ENCODE results near the gene DIP2C.
"Not testable (repeated sequence)": the region's sequence is repeated elsewhere in the genome, so short reads cannot be mapped to it uniquely, and the experiment has no call there.

Gene DIP2C

DNA sequence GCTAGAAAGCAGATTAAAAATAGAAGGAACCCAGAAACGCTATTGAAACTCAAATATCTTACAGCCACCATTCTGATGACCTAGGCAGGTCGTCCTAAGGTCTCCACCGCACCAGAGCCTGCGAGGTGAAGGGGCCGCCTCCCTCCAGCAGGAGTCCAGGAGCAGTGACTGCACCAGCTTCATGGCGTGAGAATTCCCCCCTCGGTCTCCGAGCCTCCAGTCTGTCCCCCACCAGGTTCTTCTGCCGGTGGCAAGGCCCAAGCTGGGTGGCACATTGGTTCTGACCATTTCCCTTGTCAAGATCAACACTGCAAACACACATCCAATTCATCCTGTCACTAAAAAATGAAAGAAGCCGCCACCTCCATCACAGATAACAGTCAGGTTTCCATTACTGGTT is 98.7 kb downstream of the DIP2C start:
- DNase-seq: no peak

DNA sequence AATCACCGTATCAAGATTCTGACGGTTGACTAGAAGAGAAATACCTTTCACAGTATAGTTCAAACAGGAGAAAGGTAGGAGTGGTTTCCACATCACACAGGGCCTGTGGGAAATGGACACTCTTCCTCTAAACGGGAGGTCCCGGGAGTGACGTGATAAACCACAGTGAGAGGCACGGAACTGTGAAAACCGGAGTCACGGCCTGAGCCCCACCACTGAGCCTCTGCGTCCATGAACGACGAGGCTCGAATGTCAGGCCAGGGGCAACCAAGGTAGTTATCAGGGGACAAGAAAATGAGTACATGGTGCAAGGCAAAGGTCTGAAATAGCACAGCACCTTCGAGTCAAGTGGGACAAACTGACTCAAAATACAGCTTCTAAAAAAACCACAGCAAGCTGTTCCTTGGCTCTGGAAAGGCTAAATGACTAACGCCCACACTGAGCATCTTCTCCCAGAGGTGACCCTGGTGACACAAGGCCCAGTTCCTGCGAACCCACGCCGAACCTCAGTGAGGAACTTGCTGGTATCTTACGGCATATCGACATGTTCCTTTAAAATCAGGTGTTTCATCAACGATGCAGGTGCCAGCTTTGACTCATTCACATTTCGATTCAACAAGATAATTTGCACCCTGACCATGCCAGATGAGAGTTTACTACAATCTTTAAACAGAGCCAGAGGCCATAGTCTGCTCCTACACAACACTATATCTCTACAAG is 99.3 kb downstream of the DIP2C start:
- DNase-seq: no peak

DNA sequence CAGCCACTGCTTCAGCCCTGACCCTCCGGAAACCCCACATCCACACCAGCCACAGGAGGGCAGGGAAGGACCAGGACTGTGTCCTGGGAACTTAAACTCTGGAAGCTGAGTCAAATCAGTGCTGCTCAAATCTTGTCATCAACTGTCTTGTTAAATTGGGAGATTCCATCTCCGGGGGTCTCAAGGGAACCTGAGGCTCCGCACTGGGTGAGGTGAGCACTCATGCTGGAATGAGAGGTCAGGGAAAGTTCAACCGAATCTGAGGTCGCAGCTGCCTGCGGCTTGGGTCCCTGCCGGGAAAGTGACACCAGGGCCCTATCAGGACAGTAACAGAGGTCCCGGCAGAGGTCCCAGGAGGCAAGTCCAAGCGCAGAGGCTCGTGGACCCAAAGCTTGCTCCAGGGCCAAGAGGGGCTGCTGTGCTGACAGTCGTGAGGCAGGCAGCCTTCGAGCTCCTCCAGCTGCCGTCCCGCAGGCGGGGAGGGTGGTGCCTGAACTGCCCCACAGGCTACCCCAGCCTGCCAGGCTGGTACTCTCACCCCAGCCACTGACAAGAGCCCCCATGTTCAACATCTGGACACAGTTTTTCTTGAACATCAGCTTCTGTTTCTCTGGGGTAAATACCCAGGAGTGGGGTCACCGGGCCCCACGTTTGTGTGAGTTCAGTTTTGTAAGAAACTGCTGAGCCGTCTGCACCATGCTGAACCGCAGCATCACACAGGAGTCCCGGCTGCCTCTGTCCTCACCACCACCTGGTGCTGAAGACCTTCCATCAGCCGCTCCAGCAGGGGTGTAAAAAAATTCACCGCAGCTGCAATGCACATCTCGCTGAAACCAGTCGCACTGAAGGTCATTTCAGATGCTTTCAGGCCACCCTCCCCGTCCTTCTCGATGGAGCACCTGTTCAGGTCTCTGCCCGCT is 101.0 kb downstream of the DIP2C start:
- DNase-seq: no peak

DNA sequence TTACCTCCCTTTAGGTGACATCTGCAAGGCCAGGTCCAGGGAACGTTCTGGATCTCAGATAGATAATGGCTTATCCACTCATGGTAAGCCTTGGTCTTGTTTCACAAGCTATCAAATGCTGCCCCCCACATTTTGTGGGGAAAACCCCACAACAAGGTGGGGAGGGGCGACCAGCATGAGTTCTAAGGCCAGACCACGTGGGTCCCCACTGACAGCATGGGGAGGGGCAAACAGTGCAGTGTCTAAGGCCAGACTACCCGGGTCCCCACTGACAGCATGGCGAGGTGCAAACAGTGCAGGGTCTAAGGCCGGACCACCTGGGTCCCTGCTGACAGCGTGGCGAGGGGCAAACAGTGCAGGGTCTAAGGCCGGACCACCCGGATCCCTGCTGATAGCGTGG is 102.8 kb downstream of the DIP2C start:
- no peak for DNase-seq

DNA sequence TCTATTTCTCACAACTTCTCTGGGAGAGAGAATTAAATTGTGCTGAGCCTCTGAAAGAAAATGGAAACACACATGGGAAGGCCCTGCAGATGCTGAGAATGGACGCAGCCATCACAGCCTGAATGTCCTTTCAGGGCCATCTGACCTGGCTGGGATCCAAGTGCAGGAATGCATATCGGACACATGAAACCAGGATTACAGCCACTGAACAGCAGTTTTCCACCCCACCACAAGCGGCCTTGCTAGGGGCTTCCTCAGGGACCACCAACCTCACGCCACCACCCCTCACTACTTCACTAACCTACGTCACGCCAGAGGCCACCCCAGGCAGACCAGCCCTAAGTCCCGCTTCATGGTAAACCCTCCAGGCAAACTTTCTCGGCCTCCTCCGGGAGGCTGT is 103.3 kb downstream of the DIP2C start:
- DNase-seq: no peak

DNA sequence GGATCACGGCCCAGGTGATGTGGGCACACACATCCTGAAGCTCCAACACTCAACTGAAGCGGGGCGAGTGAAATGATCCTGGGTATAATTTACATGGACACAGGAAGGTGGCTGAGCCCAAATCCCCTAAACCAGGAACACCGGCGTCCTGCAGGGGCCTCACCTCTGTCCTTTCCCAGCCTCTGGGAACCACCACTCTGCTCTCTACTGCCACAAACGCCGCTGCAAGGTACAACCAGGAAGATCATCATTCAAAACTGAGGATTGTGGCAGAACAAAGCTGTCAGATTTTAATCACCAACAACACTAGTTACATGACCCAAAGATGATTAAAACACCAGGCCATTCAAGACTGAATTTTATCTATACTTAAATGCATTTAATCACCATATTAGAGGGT is 104.0 kb downstream of the DIP2C start:
- DNase-seq: no peak

DNA sequence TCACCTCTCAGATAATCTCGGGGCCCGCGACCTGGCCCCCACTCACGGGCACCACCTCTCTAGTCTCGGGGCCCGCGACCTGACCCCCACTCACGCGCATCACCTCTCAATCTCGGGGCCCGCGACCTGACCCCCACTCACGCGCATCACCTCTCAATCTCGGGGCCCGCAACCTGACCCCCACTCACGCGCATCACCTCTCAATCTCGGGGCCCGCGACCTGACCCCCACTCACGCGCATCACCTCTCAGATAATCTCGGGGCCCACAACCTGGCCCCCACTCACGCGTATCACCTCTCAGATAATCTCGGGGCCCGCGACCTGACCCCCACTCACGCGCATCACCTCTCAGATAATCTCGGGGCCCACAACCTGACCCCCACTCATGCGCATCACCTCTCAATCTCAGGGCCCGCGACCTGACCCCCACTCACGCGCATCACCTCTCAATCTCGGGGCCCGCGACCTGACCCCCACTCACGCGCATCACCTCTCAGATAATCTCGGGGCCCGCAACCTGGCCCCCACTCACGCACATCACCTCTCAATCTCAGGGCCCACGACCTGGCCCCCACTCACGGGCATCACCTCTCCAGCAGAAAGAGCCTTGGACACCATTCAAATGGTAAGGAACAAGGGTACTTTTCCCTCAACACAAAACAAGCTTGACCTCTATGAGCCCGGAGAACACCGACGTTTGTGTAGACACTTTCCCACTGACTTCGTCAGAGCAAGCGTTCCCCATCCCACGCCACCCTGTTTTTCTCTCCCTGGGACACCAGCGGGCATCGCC is 104.8 kb downstream of the DIP2C start:
- DNase-seq: not testable (repeated sequence)

DNA sequence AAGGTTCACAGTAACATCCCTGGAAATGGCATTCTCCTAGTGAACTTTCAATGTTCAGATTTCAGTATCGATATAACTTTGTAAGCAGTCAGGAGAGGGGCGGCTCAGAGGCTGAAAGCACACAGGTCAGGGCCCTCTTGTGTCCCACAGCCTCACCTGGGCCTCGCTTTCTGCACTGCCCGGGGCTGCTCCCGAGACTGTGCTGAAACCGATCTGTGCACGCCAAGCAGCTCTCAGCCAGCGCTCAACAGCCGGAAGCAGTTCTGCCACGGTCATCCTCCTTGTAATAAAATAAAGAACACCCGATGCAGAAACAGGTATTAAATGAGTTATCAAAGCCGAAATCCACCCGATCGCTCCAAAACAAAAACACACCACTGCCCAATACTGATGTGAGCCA is 106.0 kb downstream of the DIP2C start:
- DNase-seq: no peak

DNA sequence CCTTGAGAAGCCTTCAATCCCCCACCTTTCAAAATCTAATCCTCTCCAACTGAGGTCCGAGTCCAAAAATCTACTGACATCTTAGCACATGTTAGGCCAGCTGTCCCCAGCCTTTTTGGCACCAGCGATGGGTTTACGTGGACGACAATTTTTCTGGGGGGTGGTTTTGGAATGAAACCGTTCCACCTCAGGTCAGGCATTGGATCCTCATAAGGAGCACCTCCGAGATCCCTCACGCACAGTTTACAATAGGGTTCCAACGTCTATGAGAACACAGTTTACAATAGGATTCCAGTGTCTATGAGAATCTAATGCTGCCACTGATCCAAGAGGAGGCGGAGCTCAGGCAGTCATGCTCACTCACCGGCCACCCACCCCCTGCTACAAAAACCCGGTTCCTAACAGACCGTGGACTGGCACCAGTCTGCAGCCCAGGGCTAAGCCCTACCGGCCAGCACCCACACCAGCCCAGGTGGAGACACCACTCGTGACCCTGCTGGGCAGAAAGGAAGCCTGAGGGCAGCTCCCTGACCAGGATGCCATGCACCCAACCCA is 107.6 kb downstream of the DIP2C start:
- DNase-seq: no peak

DNA sequence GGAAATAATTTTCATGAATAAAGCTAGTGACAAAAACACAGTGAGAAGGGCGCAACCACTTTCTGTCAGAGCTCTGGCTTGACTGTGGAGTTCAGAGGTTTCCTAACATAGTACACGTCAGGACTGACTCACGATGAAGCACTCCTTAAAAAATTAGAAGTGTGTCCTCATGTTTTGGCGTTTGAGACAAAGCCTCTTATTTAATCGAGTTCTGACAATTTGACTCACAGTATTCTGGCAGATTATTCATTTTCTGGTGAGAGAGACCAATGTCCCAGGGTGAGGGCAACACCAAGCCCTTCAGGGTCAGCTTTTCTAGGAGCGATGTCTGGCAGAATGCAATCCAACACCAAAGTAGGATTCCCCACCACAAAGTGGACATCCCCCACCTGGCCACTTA is 108.7 kb downstream of the DIP2C start:
- DNase-seq: no peak

DNA sequence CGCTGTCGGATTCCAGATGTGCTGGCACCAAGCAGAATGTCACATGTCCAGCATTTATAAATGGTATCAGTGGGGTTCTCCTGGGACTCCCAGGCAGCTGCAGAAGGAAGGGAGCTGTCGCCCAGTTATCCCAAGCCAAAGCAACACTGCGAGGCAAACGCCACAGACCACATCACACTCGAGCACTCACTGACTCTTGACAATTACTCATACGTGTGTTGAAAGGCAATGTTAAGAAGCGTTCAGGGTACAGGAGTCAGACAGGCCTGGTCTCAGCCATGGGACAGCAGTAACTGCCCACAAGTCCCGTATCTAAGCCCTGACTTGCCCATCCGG is 113.4 kb downstream of the DIP2C start:
- no peak for DNase-seq

DNA sequence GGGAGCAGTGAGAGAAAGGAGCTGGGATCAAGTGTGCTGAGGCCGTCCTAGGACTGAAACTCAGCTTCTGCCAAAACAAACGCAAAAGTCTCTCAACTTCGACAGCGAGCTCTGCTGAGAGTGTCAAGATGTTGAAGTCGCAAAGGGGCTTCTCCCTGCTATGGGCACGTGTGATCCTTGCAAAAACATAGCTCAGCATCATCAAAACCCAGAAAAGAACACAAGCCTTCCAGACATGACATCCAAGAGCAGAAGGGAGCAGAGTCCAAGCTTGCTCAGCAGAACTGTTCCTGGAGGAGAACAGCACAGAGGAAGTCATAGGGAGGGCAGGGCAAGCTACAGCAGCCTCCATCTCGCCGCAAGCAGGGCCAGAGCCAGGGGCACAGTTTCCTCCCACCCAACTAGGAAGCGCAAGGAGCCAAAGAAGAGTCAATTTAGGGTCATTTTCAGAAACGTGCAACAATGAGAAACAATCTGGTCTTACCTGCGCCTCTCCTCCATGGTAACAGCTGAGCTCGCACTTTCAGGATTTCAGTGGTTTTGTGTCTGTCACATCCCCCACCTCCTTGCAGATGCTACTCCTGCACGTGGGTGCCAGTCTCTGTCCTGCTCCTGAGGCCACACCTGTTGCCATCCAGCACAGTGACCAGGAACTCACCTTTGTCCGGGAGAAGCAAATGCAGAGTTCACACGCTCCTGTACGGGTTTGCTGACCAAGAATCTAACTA is 113.9 kb downstream of the DIP2C start:
- DNase-seq: no peak

DNA sequence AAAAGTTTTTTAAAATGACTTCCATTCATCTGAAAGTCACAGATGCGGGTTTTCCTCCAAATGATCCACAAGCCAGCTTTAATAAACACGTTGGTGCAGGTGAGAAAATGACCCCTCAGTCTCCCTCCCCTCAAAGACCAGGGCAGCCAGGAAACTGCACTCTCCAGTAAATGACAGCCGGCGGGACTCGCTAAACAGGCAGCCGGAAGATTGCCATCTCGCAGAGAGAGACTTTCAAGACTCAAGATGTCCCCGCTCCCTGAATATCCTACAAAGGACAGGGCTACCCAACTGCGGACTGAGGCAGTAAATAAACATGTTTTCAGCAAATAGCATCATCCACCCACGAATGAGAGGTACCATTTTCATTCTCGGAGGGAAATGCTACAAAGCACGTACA is 116.8 kb downstream of the DIP2C start:
- no peak for DNase-seq

DNA sequence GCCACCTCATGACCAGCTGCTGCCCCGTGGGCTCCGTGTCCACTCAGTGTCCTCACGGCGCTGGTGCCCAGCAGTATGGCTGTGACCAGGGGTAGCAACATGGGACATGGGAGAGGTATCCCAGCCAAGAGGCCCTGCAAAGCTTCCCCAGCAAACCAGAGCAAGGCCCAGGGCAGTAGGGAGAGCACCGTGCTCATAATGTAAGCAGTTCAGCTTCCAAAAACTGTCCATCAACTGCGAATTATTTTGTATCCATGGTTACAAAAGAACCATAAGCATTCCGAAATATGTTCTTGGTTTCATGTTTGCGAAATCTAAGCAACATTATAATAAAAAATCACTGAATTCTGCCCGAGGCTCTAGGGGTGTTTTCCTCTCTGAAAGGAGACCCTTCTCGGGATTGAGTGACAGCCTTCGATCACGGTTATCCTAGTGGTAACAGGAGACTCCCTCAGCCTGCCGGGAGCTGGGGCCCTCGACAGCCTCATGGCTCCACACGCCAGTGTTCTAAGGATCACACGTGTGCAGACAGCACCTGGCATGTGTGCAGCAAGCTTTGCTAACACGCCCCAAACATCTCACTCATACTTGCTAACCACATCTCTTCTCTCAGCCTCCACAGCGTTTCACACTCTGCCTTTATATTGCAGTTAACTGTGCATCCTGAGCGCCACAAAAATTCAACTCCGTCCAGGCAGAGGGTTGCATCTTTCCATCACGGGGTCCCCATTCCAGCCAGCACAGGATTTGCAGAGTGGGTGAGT is 117.6 kb downstream of the DIP2C start:
- DNase-seq: no peak

DNA sequence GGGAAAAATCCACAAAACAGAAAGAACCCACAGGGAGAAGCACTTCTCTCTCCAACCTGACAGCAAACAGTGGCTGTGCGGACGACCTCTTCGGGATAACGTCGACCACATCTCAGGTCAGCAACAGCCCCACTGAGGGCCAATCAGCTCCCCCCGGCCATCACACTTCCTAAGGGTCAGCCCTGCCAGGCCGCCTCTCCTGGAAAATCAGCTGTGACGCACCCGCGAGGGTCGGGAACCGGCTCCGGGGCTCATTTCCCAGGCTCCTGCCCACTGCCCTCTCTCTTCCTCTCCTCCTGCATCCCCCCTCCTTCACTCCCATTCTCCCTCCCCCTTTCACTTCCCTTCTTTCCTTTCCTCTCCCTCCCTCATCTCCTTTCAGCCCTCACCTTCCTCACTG is 118.3 kb downstream of the DIP2C start:
- no peak for DNase-seq

DNA sequence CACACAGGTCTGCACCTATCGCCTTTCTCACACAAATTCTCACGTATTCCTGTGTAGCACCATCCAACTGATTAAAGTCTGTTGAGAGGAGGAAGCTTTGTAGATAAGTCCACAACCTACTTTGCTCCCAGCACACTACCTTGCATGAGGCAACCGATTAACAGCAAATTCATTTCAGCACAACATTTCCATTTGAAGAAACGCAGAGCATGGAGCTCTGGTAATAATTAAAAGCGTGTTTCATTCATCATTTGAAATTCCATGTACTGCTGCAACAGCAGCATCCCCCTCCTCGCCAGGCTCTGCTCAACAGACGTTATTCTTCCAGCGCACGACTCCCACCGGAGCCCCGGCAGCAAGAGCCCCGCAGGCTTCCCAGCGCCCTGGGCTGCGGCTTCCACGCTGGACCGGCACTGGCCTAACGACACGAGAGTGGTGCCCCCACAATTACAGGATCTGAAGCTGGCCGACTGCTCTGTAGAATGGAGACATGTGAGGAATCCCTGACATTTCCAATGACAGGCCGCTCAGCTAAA is 118.8 kb downstream of the DIP2C start:
- no peak for DNase-seq

DNA sequence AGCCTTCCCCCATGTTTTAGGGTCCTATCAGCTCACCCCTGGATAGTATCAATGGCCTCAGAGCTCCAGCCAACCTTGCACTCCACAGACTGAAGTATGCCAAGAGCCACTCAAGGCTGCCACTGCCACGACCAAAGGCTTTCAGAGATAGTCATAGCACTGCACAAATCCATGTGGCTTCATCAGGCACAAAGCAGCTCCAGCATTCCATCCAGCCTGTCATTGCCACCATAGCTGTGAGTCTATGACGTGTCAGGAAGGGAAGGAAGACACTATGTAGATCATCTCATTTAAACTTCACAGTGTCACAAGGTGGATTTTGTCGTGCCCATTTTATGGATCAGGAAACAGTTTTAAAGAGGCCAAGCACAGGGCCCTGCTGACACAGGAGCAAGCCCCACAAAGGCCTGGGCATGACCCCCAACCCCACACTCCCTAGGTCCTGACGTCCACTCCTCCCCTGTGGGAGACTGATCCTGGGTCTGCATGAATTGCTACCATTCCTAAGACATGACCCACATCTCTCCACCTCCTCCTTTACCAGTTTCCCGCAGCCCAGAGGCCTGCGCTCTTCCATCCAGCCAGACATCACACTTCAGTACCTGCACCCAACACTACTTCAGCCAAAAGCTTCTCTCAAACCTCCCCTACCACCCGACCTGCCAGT is 119.4 kb downstream of the DIP2C start:
- DNase-seq: no peak

DNA sequence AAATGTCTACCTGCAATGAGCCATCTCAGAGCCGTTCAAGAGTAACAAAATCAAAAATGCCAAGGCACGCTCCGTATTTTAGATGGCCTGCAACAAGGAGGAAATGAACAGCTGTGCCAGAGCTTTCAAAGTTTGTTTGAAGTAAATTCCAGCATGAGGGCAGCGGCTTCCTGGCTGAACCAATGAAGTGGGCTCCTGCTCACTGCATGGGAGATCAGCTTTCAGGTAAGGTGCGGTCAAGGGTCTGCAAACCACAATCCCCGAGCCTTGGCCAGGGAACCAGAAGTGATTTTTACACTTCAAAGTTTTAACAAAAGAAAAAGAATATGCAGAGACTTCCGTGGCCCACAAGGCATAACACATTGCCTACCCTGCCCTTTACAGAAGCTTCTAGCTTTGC is 120.6 kb downstream of the DIP2C start:
- no peak for DNase-seq

DNA sequence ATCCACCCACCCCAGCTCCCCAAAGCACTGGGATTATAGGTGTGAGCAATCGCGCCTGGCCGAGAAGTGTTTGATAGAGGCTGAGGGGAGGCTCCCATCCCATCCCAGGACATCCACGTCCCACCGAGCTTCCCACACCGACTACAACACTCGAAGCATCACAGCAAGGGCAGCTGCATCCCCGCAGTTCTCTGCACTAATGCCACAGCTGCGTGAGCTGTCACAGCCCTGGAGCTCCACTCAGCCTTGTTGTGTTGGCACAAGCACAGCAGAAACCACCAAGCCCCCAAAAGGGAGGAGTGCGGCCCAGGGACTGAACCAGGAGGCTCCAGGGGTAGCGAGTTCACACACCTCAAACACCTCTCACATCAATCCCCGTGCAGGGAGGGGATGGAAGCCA is 121.6 kb downstream of the DIP2C start:
- DNase-seq: no peak

DNA sequence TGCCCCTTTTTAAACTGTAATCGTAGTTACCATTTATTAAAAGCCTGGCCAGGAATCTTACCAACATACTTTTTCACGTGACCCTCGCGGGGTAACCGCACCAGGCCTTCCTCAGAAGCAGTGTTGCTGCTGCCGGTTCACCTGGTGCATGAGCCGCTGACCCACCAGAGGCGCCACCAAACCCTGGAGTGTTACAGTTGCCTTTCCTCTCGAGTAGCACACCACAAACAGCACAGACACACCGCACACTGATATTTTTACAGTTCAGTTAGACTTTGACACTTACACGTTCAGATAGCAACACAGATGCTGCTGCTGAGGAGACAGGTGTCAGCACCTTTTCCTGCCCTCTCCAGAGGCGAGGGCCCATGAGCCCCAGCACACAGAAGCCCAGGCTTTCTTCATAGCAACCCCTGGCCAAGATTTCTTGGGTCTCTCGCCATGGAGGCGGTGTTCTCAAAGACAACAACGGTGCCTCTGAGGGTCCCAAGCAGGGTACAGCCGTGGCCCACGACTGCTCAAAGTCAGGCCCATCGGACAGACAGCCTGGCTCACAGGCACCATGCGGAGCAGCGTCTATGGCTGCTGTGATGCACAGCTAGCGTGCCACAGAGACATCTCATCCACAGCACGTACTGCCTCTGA is 123.1 kb downstream of the DIP2C start:
- DNase-seq: no peak
